Upper lobe of left lung (tissue), 6 donors: ENCODE results near the gene SLC13A3. TPM values are rescaled to one million over a fixed set of nuclear protein-coding genes. Genes with fewer than 3 reads are reported as not detected.

ENCODE experiments used
- ATAC-seq, 2 donors: fragments of 200-7000 bp; cut with Tn5 transposase; one replicate each; pipeline ENCODE4 v1.9.1; 2022; ENCODE audit warnings: mild to moderate bottlenecking in 2 of 2, moderate library complexity in 2 of 2; ENCODE audit not compliant: low FRiP score in 2 of 2
- DNase-seq, 2 donors: peaks; one replicate each; pipeline ENCODE4 v3.0.0-alpha.2; 2019 to 2020
- H3K27ac ChIP-seq, 4 donors: fragments of 200-600 bp; sonication (generic); one replicate each; pipeline ENCODE4 v1.5.1; 2016 to 2019
- H3K27me3 ChIP-seq, 4 donors: fragments of 200-600 bp; sonication (generic); one replicate each; pipeline ENCODE4 v1.5.1; 2017 to 2019
- H3K36me3 ChIP-seq, 4 donors: fragments of 200-600 bp; sonication (generic); one replicate each; pipeline ENCODE4 v1.5.1; 2016 to 2019
- H3K4me1 ChIP-seq, 4 donors: fragments of 200-600 bp; sonication (generic); one replicate each; pipeline ENCODE4 v1.5.1; 2018 to 2019
- H3K4me3 ChIP-seq, 4 donors: fragments of 200-600 bp; sonication (generic); one replicate each; pipeline ENCODE4 v1.5.1; 2017 to 2019; ENCODE audit warnings: mild to moderate bottlenecking in 2 of 4, moderate library complexity in 1 of 4
- H3K9me3 ChIP-seq, 4 donors: fragments of 200-600 bp; sonication (generic); one replicate each; pipeline ENCODE4 v1.5.1; 2018 to 2019
- CTCF ChIP-seq, 6 experiments: fragments of 450-650 bp in 4 of 6; fragments of 200-600 bp in 2 of 6; sonication (generic) in 2 of 6; IDR thresholded peaks; one replicate each; pipeline ENCODE4 v1.5.1; 2016 to 2019; ENCODE audit warnings: antibody characterized with exemption in 6 of 6
- EP300 ChIP-seq, 4 donors: sonication (generic); formaldehyde crosslinking; IDR thresholded peaks; one replicate each; pipeline ENCODE4 v1.5.1; 2017; ENCODE audit warnings: antibody characterized with exemption in 4 of 4, control low read depth in 2 of 4
- POLR2A ChIP-seq, 4 donors: fragments of 450-650 bp; IDR thresholded peaks; one replicate each; pipeline ENCODE4 v1.5.1; 2016 to 2017; ENCODE audit warnings: antibody characterized with exemption in 4 of 4, mild to moderate bottlenecking in 2 of 4
- POLR2AphosphoS5 ChIP-seq, 2 donors: sonication (generic); formaldehyde crosslinking; IDR thresholded peaks; one replicate each; pipeline ENCODE4 v1.5.1; 2017; ENCODE audit warnings: antibody characterized with exemption in 2 of 2
- WGBS, 2 donors: methylation state at CpG; one replicate each; pipeline ENCODE4 v1.1.5; 2017 to 2018; 5-methylcytosine and 5-hydroxymethylcytosine counted together
- total RNA-seq, 6 donors: library from RNA; depleted of rRNA in 4 of 6; stranded (reverse); fragments of >200 nt in 4 of 6; gene quantifications; one replicate each; pipeline versions ENCODE4 v1.1.0 to v1.2.1, GENCODE V29; 2016 to 2021
- donor health status: DM: no; HTN: no; CAD: no; lungs with moderate emphysema.
- donor health status: DM: no; HTN: yes; CAD: no; lungs with severe emphysema.

The SLC13A3 gene
- total RNA-seq, 6 donors from 2014 or later = 0.88 to 11.5 (median 1.3) TPM

- Histone ChIP-seq H3K27ac (no peak overlapping the region), H3K4me1 (no peaks in the 10 kb centered on the region), H3K27me3 (no peaks in the 10 kb centered on the region), H3K9me3 (peaks cover 0 to 3% (median 0%) of the 10 kb centered on the region in 4 donors), H3K36me3 (no peaks in the 10 kb centered on the region), H3K4me3 (no peak overlapping the region)
- DNase-seq = no peak
- WGBS, 2 donors = 94% methylated on average over 4 of the region's 4 CpGs
- ATAC-seq = no peak
- TF ChIP-seq EP300 (IDR thresholded peaks at IDR 0.05) = no peak
- TF ChIP-seq POLR2AphosphoS5 (IDR thresholded peaks at IDR 0.05) = no peak
- TF ChIP-seq CTCF (IDR thresholded peaks at IDR 0.05) = no peak
- no peak for TF ChIP-seq POLR2A (IDR thresholded peaks at IDR 0.05)
Measured at GRCh38 chr20:46609043-46609442, 42.2 kb downstream of the SLC13A3 start.

GRCh38 chr20:46607849-46608497 is 43.3 kb downstream of the SLC13A3 start:
- 84 to 87% methylated on average over 8 of the region's 8 CpGs for WGBS, 2 donors
- H3K9me3 ChIP-seq = peaks cover 0 to 3% (median 0%) of the 10 kb centered on the region in 4 donors
- DNase-seq = no peak
- H3K27me3 ChIP-seq = no peaks in the 10 kb centered on the region
- TF ChIP-seq POLR2A (IDR thresholded peaks at IDR 0.05) (no peak), EP300 (IDR thresholded peaks at IDR 0.05) (no peak), CTCF (IDR thresholded peaks at IDR 0.05) (no peak), POLR2AphosphoS5 (IDR thresholded peaks at IDR 0.05) (no peak)
- ATAC-seq = no peak
- no peaks in the 10 kb centered on the region for H3K36me3 ChIP-seq
- no peak overlapping the region for H3K27ac ChIP-seq
- no peak overlapping the region for H3K4me3 ChIP-seq
- H3K4me1 ChIP-seq = no peaks in the 10 kb centered on the region

- peaks cover 0 to 3% (median 0%) of the 10 kb centered on the region in 4 donors for H3K9me3 ChIP-seq
- H3K27ac ChIP-seq = no peak overlapping the region
- no peaks in the 10 kb centered on the region for H3K36me3 ChIP-seq
- H3K4me3 ChIP-seq = no peak overlapping the region
- TF ChIP-seq POLR2AphosphoS5 (IDR thresholded peaks at IDR 0.05) (no peak), CTCF (IDR thresholded peaks at IDR 0.05) (no peak), POLR2A (IDR thresholded peaks at IDR 0.05) (no peak), EP300 (IDR thresholded peaks at IDR 0.05) (no peak)
- 86 to 90% methylated on average over 4 of the region's 4 CpGs for WGBS, 2 donors
- ATAC-seq = no peak
- H3K27me3 ChIP-seq = no peaks in the 10 kb centered on the region
- DNase-seq = no peak
- H3K4me1 ChIP-seq = no peaks in the 10 kb centered on the region
Measured at GRCh38 chr20:46607191-46607848, 43.9 kb downstream of the SLC13A3 start.

- H3K27ac ChIP-seq = no peak overlapping the region
- no peaks in the 10 kb centered on the region for H3K4me1 ChIP-seq
- DNase-seq (no peak), ATAC-seq (no peak)
- no peaks in the 10 kb centered on the region for H3K36me3 ChIP-seq
- H3K27me3 ChIP-seq = no peaks in the 10 kb centered on the region
- H3K9me3 ChIP-seq = peaks cover 0 to 3% (median 0%) of the 10 kb centered on the region in 4 donors
- no peak overlapping the region for H3K4me3 ChIP-seq
- TF ChIP-seq POLR2A (IDR thresholded peaks at IDR 0.05) = no peak
- TF ChIP-seq EP300 (IDR thresholded peaks at IDR 0.05) = no peak
- no peak for TF ChIP-seq CTCF (IDR thresholded peaks at IDR 0.05)
- no peak for TF ChIP-seq POLR2AphosphoS5 (IDR thresholded peaks at IDR 0.05)
- WGBS, 2 donors = 92 to 94% methylated on average over 2 to 4 of the region's 4 CpGs
Measured at GRCh38 chr20:46606817-46607190, 44.5 kb downstream of the SLC13A3 start.
